Measurements from ENCODE around the gene TPST2.
A peak's percentile ranks its signal among the peaks of the same experiment; 100 is the strongest.

The TPST2 gene

GRCh38 chr22:26489447-26490036, 100.4 kb downstream of the TPST2 start:
- DNase-seq = no peak

- no peak for DNase-seq
These were observed 101.9 kb downstream of the TPST2 start for GRCh38 chr22:26487996-26488395.

- DNase-seq = no peak
These were observed 103.5 kb downstream of the TPST2 start for GRCh38 chr22:26486394-26486793.

GRCh38 chr22:26485806-26486390, 104.0 kb downstream of the TPST2 start:
- DNase-seq = no peak

GRCh38 chr22:26485013-26485412, 104.9 kb downstream of the TPST2 start:
- DNase-seq = no peak

GRCh38 chr22:26484360-26484706, 105.6 kb downstream of the TPST2 start:
- DNase-seq = peak; percentile 5

- DNase-seq = peak; percentile 91
These were observed 106.2 kb downstream of the TPST2 start, which contains the start of the genes HPS4 and SRRD for GRCh38 chr22:26483439-26484359. Gene HPS4, minus strand, starts transcription at chr22:26483783. Its CDS starts 2,021 bp downstream, at chr22:26481762. Gene SRRD, plus strand, starts transcription at chr22:26483877. Its CDS starts 14 bp downstream, at chr22:26483891.

GRCh38 chr22:26483043-26483438, 106.9 kb downstream of the TPST2 start:
- DNase-seq = no peak

GRCh38 chr22:26482161-26482560, 107.8 kb downstream of the TPST2 start:
- no peak for DNase-seq

GRCh38 chr22:26481694-26482093, 108.2 kb downstream of the TPST2 start:
- no peak for DNase-seq

- DNase-seq = no peak
These were observed 108.7 kb downstream of the TPST2 start for GRCh38 chr22:26481112-26481693.

- DNase-seq = no peak
These were observed 109.4 kb downstream of the TPST2 start for GRCh38 chr22:26480611-26480932.

GRCh38 chr22:26479792-26480610, 109.9 kb downstream of the TPST2 start:
- DNase-seq = no peak

- DNase-seq = no peak
These were observed 110.7 kb downstream of the TPST2 start for GRCh38 chr22:26479043-26479791.

- peak; percentile 3 for DNase-seq
These were observed 112.6 kb downstream of the TPST2 start for GRCh38 chr22:26477341-26477731.

GRCh38 chr22:26476705-26477340, 113.1 kb downstream of the TPST2 start:
- DNase-seq = peak; percentile 84

GRCh38 chr22:26474682-26475081, 115.2 kb downstream of the TPST2 start:
- DNase-seq = no peak
